AG04450 (cell line): ENCODE measurements around the gene RPTOR. TPM values are rescaled to one million over a fixed set of nuclear protein-coding genes. Genes with fewer than 3 reads are reported as not detected.

Source experiments
- CTCF ChIA-PET: fragments of 300-600, 350-600 bp; formaldehyde crosslinking; extraction: SDS; loops from one replicate; lab custom pipeline; 2022; ENCODE audit warnings: antibody characterized with exemption, inconsistent platforms; lab: Charles Lee
- POLR2A ChIA-PET: fragments of 350-600 bp; formaldehyde crosslinking; extraction: SDS; loops from one replicate; lab custom pipeline; 2021; ENCODE audit warnings: antibody characterized with exemption, inconsistent platforms; lab: Yijun Ruan, JAX
- DNase-seq: peaks from one replicate; pipeline ENCODE4 v3.0.0-alpha.2; 2011; ENCODE audit warnings: low read depth, low spot score
- H3K27ac ChIP-seq: one replicate; pipeline ENCODE4 v1.5.1; 2012; ENCODE audit warnings: low read depth, low read length, control low read depth
- H3K27me3 ChIP-seq: one replicate; pipeline ENCODE4 v1.6.0; 2012; ENCODE audit warnings: low read length; ENCODE audit not compliant: control insufficient read depth, insufficient read depth
- H3K4me3 ChIP-seq: 2 replicates; pipeline ENCODE4 v1.5.1; 2011; ENCODE audit warnings: mild to moderate bottlenecking, low read depth, low read length, control low read depth
- H3K9me3 ChIP-seq: 2 replicates; pipeline ENCODE4 v1.5.1; 2012; ENCODE audit warnings: low read length; ENCODE audit not compliant: control insufficient read depth, insufficient read depth
- polyA plus RNA-seq: library from polyadenylated mRNA; depleted of rRNA; stranded (reverse); fragments of >200 nt; gene quantifications from 2 replicates; pipeline ENCODE4 v1.2.3, GENCODE V29; 2011
- TF ChIP-seq, protein P1 (sequence below): IDR thresholded peaks from 2 replicates; pipeline ENCODE4 v1.5.1; 2011; ENCODE audit warnings: low read depth, low read length, control low read depth, inconsistent platforms

Gene RPTOR
- polyA plus RNA-seq, 1 experiment, result 6.2 TPM

DNA sequence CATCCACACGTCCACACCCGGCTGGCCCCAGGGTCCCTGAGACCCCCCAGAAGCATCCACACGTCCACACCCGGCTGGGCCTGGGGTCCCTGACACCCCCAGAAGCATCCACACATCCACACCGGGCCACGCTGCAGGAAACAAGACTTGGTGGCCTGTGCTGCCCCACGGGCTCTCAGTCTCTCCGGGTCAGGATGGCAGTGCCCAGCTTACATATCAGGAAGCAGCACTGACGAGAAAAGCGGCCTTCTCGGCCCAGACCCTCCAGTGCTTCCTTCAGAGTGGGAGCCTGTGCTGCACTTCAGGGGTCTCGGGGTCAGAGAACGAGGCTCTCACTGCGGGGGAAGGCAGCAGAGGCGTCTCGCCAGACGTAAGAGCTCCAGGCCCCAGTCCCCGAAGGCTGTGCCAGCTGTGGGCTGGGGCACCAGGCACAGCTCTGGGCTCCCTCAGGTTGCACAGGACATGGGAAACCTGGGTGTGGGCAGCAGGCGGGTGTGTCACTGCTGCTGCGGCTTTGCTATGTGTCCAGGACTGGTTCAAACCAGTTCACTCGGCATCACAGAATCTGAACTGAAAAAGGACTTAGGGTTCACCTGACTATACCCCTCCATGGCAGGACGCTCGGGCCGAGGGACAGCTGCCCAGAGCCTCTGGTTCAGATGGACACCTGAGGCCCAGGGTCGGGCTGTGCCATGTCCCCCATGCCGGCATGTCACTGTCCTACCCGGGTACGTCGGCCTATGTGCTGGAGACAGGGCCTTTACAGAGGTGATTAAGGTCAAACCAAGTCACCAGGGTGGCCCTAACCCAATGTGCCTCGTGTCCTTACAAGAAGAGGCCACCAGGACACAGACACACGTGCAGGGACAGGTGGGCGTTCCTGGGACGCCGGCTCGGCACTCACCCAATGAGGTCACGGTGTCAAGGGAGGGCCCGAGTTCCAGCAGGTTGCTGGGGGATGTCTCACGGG is 406.8 kb downstream of the RPTOR start:
- no peak for DNase-seq
- peaks cover 2% of the 10 kb centered on the region; the same call in 1 of the 2 replicates for H3K9me3 ChIP-seq
- TF ChIP-seq, protein P1, sequence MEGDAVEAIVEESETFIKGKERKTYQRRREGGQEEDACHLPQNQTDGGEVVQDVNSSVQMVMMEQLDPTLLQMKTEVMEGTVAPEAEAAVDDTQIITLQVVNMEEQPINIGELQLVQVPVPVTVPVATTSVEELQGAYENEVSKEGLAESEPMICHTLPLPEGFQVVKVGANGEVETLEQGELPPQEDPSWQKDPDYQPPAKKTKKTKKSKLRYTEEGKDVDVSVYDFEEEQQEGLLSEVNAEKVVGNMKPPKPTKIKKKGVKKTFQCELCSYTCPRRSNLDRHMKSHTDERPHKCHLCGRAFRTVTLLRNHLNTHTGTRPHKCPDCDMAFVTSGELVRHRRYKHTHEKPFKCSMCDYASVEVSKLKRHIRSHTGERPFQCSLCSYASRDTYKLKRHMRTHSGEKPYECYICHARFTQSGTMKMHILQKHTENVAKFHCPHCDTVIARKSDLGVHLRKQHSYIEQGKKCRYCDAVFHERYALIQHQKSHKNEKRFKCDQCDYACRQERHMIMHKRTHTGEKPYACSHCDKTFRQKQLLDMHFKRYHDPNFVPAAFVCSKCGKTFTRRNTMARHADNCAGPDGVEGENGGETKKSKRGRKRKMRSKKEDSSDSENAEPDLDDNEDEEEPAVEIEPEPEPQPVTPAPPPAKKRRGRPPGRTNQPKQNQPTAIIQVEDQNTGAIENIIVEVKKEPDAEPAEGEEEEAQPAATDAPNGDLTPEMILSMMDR, result no peak
- H3K27ac ChIP-seq, result no peak overlapping the region
- ChIA-PET CTCF (no interaction called here), POLR2A (no interaction called here)
- H3K4me3 ChIP-seq, result no peak overlapping the region
- no peaks in the 10 kb centered on the region for H3K27me3 ChIP-seq

DNA sequence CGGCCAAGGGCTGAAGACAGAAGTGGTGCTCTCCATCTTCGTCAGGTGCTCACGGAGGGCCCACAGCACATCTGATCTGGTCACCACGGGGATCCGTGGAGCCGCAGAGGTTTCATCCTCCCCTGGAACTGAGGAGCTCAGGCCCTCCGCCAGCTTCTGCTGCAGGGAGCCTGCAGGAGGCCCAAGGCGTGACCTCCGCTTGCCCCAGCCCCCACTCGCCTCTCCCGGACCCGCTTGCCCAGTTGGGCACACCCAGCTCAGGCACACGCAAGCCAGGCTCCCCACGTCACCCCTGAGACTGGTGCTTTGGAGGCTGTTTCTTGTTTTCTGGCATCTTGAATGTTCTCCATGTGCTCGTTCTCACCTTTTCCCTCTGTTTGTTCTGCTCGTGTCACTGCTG is 407.7 kb downstream of the RPTOR start:
- peaks cover 2% of the 10 kb centered on the region; the same call in 1 of the 2 replicates for H3K9me3 ChIP-seq
- DNase-seq, result no peak
- TF ChIP-seq, protein P1, result no peak
- H3K27me3 ChIP-seq, result no peaks in the 10 kb centered on the region
- H3K4me3 ChIP-seq, result no peak overlapping the region
- H3K27ac ChIP-seq, result no peak overlapping the region
- CTCF ChIA-PET, result no interaction called here
- POLR2A ChIA-PET, result no interaction called here

DNA sequence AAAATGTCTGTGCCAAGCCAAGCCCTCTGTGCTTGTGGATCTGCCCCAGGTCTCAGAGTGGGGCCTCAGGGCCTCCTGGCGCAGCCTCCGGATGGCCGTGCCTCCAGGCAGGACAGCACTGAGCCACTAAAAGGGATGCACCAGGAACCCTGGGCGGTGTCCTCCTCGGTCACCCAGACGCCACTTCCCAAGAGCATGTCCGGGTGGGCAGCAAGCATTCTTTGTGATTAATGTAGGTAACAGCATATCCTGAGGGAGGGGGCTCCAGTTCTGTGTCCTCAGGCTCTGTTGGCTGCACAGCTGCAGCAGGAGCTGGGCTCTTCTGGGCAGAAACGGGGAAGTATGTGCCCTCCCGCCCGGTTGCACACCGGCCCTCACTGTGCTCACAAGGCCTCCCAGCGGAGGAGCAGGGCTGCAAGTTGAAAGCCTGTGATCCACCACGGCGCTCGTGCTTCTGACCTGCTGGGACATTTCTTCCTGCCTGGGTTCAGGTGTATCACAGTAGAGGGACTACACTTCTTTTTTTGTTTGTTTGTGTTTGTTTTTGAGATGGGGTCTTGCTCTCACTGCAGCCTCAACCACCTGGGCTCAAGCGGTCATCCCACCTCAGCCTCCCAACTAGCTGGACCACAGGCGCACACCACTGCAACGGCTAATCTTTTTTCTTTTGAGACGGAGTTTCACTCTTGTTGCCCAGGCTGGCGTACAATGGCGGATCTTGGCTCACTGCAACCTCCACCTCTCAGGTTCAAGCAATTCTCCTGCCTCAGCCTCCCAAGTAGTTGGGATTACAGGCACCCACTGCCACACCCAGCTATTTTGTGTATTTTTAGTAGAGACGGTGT is 409.1 kb downstream of the RPTOR start:
- TF ChIP-seq, protein P1, result no peak
- H3K9me3 ChIP-seq, result peaks cover 2% of the 10 kb centered on the region; the same call in 1 of the 2 replicates
- no peak overlapping the region for H3K27ac ChIP-seq
- no peak for DNase-seq
- ChIA-PET POLR2A (no interaction called here), CTCF (no interaction called here)
- no peaks in the 10 kb centered on the region for H3K27me3 ChIP-seq
- no peak overlapping the region for H3K4me3 ChIP-seq

DNA sequence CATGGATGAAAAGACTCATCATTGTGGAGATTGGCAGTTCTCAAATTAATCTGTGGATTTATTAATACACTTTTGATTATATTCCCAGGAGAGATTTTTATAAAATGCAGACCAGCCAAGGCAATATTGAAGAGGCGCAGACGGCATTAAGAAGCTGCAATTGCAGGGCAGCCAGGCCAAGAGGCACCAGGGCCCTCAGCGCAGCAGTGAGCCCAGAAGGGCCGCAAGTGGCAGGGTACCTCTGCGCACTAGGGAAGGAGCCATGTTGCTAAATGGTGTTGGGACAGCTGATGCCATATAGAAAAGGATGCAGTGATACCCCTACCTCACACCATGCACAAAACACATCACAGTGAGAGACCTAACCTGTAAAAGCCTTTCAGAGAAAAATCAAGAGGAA is 410.4 kb downstream of the RPTOR start:
- TF ChIP-seq, protein P1, result no peak
- Histone ChIP-seq H3K4me3 (no peak overlapping the region), H3K9me3 (peaks cover 2% of the 10 kb centered on the region; the same call in 1 of the 2 replicates), H3K27ac (no peak overlapping the region), H3K27me3 (no peaks in the 10 kb centered on the region)
- ChIA-PET POLR2A (no interaction called here), CTCF (no interaction called here)
- DNase-seq, result no peak
